B cell (primary cell): ENCODE data around the gene NKX6-2.

Experiments used
- CTCF ChIP-seq: fragments of 200-600 bp; IDR thresholded peaks from one replicate; pipeline ENCODE4 v1.8.0; 2022; ENCODE audit warnings: antibody characterized with exemption, mild to moderate bottlenecking
- EZH2 ChIP-seq: IDR thresholded peaks from 2 replicates; pipeline ENCODE4 v1.6.1; 2012; ENCODE audit warnings: borderline replicate concordance, low read depth, mild to moderate bottlenecking, moderate library complexity, low read length; ENCODE audit not compliant: insufficient read depth, poor library complexity, severe bottlenecking

DNA sequence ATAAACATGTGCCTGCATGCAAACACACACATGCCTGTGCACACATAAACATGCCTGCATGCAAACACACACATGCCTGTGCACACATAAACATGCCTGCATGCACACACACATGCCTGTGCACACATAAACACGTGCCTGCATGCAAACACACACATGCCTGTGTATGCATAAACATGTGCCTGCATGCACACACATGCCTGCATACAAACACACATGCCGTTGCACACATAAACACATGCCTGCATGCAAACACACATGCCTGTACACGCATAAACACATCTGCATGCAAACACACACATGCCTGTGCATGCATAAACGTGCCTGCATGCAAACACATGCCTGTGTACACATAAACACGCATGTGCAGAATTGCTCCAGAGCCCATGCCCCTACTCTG lies 22.4 kb downstream of the NKX6-2 start:
- TF ChIP-seq CTCF (no peak), EZH2 (no peak)
